HS-5 (cell line): ENCODE measurements around the gene REEP1.

Experiments
- DNase-seq: peaks from one replicate; pipeline ENCODE4 v3.0.0-alpha.2; 2012; ENCODE audit warnings: low read depth

REEP1 gene

DNA sequence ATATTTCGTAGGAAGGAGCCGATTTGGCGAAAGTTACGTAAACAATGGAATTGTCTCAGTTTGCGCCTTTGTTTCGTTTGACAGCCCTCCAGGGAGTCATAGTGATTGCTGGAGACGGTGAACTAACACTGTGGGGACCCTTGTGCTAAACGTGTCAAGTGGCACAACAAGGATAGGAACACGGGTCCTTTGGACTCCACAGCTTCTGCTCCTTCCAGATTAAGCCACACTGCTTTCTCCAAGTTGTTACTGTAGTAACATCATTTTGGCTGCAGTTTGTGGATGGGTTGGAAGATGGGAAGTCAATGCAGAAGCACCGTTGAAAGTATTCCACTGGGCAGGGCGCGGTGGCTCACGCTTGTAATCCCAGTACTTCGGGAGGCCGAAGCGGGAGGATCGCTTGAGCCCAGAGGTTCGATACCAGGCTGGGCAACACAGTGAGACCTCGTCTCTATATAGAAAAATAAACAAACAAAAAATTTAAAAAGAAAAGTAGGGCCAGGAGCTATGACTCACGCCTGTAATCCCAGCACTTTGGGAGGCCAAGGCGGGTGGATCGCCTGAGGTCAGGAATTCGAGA lies 141.5 kb downstream of the REEP1 start:
- no peak for DNase-seq

DNA sequence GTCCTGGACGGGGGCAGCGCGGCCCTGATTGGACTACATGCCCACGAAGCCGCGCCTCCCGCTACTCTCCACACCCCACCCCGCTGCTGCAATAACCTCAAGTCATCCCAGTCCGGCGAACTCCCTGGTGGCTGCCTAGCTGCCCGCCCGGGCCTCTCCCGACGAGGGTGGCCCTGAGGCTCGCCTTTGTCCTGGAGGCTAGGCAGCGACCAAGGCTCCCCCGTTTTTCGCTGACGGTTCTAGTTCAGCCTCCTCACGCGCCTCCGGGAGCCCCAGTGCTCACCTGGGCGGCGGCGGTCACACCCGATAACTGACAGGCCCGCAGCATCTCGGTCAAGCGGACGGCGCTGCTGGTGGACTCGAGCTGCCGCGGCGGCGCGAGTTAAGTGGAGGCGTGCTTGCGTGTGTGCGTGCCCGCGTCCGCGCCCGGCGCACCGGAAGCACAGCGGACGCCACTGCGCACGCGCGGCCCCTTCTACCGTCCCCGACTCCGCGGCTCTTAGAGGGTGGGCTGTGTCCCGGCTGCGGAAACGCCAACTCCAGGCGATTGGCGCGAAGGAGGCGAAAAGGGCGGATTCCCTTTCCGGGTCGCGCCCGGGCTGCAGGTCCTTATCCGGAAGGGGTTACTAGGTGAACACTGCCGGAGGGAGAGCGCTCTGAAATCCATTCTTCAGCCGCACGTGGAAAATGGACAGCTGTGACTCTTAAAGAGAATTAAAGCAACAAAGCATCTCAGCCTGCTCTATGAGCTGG lies 142.2 kb downstream of the REEP1 start, which contains the start of gene IMMT:
Gene IMMT, minus strand, starts transcription at position 408 of the 753 bp plus-strand sequence. Its CDS starts 80 bp downstream, at position 328.
- DNase-seq, result peak; percentile 90

DNA sequence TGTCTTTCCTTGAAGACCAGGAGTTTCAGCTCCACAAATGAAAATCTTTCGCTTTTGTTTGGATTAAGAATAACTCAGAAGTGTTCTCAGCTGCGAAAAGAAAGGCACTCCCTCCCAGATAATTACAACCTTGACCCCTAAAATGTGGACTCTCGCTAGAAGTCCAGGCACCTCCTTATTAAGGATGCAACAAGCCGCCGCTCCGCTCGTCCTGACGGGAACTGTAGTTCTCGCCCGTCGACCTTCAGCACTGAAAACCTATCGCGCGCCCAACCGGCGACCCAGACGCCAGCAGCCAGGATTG lies 142.7 kb downstream of the REEP1 start:
- no peak for DNase-seq

DNA sequence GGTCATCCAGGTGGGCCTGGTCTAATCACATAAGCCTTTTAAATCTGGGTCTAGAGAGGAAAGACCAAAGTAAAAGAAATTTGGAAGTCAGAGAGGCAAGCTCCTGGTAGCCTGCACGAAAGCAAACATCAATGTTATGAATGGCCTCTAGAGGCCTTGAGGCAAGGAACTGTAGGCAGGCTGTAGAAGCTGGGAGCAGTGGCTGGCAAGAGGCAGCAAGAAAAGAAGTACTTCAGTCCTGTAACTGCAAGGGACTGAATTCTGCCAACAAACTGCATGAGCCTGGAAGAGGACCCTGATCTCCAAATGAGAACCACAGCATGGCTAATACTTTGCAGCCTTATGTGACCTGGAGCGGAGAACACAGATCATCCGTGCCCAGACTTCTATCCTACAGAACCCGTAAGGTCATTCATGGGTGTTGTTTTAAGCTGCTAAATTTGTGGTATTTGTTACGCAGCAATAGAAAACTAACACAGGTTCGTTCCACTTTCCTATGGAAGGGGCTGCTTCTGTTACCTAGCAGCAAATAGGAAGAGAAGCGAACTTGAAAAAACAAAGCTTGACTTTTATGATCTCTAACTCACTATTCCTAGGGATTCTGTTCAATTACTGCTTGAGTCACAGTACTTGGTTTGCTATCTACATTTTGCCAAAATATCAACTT lies 143.4 kb downstream of the REEP1 start:
- no peak for DNase-seq

DNA sequence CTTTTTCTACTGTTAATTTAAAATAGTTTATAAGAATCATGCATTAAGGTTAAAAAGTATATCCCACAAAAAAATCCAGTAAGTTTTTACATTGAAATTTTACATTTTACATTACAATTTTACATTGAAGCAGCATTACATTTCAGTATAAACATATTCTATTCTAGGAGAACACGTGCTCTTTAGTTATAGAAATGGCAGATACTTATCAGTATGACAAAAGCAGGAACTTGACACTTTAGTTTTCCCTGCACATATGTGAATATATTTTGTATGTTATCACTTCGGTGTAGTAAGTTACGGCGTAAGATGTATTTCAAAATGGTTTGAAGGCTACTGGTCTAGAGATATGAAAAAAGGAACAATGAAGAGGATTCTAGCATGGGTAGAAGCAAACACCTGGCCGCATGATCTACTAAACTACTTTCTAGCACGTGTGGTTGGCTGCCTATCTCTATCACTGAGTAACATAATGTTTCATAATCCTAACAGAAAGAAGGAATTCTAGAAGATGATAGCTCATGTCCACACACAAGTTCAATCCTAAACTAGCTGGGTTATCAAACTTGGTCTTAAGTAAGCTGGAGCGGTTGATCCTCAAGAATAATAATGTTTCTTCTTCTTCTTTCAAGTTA lies 147.5 kb downstream of the REEP1 start:
- DNase-seq, result no peak

DNA sequence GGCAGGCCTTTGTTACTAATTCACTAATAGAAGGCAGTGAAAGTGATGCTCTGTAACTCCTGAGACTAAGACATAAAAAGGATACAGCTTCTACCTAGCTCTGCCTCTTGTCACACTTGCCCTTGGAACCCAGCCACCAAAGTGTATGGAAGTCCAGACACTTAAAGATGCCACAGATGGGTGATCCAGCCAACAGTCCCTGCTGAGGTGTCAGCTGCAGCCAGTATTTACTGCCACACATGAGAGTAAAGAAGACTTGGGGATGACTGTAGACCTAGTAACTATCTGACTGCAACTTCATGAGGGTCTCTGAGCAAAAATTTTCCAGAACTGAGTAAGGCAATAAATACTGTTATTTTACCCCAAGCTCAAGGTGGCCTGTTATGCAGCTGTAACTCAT lies 151.0 kb downstream of the REEP1 start:
- no peak for DNase-seq

DNA sequence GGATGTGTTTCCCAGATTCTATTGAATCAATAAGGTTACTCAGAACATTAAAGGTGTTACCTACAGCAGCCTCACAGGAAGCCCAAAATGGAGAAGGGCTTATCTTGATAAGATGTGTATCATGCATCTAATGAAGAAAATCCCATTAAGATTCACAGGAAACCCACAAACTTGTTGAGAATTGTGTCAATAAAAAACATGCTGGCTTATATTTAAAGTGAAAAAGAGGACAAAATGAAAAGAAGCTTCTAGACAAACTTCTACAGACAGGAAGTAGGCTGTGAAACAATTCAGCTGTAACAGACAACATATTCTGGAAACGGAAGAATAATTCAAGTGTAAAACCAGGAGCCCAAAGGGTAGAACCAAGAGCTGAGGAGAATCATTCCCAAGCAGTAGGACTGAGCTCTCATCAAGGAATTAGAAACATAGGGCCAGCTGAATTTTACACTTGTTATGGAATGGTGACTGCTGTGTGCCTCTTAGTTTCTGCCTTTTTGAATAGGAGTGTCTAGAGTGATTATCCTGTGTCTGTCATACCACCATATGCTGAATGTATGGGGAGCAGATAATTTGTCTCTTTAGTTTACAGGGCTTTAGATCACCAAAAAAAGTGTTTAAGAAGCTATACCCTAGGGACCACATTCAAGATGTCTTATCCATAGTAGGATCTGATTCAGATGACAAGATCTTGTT lies 151.8 kb downstream of the REEP1 start:
- no peak for DNase-seq

DNA sequence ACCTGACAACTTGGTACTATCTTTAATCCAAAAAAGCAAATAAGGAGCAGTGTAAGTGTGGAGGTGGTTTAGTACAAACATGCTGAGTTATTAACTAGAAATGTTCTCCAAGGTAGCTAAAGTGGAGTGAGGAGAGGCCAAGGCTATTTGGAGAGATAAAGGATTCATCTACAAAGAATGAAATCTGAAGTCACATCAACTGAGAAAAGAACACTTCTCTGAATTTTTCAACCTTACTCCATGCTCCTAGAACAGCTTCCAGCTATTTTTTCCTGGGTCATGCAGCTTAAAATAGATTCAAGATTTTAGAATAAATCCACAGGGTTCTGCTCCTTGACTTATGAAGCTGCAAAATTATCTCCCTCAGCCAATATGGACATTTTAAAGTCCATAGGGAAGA lies 160.8 kb downstream of the REEP1 start:
- no peak for DNase-seq

DNA sequence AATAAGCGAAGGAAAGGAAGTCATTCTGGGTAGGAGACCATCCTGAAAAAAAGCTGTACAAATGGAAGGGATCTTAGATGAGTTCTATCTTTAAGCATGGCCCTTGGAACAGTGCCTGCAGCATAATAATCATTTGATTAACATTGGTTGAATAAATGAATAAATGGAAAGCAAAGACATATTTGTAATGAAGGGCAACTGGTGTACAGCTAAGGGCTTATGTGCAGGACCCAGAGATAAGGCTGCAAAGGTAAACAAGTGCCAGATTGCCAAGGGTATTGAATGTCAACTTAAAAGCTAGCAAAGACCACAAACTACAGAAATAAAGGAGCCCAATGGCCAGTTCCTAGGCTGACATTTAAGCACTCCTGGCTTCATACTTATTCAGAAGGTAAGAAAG lies 161.6 kb downstream of the REEP1 start:
- DNase-seq, result no peak

DNA sequence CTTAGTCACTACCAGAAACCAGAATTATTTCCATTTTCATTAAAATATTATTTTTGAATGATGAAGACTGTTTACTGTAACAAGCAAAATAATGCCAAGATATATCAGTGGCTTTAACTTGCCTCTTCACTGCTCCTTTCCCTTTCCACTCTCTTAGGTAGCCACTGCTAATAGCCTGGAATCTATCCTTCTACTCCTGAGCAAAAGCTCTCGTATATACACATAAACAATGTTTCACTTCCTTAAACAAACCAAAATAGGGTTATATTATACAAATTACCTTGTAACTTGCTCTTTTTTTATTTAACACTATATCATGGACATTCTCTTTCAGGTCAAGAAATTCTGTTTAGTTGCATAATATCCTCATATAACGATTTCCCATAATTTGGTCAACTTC lies 163.0 kb downstream of the REEP1 start:
- DNase-seq, result no peak

DNA sequence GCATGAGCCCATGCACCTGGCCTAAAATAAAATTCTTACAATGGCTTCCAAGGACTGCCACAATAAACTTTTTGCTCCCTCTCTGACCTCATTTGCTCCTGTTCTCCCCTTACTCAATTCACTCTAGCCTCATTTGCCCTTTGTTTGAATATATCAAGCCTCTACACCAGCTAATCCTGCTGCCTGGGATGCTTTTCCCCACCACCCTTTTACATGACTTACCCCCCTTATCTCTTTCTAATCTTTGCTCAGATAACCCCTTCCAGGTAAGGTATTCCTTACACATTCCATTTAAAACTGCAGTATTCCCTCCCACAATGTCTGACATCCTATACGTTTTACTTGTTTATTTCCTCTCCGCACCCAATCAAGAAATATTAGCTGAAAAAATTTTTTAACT lies 164.8 kb downstream of the REEP1 start:
- no peak for DNase-seq

DNA sequence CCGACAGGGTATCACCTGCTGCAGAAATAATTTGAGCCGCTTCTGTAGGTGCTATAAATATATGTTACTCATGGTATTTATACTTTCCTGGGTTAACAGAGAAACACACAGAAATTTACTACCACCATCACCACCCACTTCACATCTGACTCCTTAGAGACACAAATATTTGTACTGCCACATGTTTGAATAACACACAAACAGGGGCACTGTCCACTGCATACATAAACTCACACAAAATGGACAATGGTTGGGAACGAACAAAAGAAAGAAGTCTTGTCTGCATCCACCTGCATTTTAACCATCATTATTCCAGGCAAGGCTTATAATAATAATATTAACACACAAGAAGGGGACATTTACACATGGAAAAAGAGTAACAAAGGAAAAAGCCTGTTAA lies 166.1 kb downstream of the REEP1 start:
- DNase-seq, result no peak

DNA sequence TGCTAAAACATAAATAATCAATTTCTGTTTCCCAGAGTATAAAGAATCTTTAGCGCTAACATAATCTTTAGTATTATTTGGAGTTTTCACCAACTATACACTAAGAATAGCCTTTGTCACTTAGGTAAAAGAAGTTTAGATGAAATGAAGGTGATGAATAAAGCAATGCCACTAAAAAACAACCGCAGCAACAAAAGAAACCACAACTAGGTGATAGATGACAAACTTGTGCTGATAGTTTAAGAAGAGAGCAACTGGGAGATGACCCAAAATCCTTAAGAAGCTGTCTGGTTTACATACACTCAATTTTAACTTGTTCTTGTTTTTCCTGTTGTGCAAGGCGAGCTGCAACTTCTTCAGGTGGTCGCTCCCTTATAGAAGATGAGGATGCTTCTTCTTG lies 167.0 kb downstream of the REEP1 start:
- no peak for DNase-seq
